ENCODE measurements around the gene GLTP.

GRCh38 chr12:109880938-109881337 is 597 bp upstream of the GLTP start:
- no peak for TF ChIP-seq CTCF (IDR thresholded peaks at IDR 0.05)
- TF ChIP-seq POLR2A (IDR thresholded peaks at IDR 0.05) = no peak
